Stimulated activated CD4-positive, alpha-beta T cell treated with anti-CD3 and anti-CD28 coated beads, Interleukin-1b, Interleukin-23, amount 100 ng/mL, for 1 hour (primary cell): Measurements from ENCODE around the gene ASB8.
"Not testable (repeated sequence)": the region's sequence is repeated elsewhere in the genome, so short reads cannot be mapped to it uniquely, and the experiment has no call there.

Experiments used
- DNase-seq, 2 donors: peaks; one replicate each; pipeline ENCODE4 v3.0.0-alpha.2; 2020; ENCODE audit warnings: low read depth in 2 of 2

ASB8 gene

DNA sequence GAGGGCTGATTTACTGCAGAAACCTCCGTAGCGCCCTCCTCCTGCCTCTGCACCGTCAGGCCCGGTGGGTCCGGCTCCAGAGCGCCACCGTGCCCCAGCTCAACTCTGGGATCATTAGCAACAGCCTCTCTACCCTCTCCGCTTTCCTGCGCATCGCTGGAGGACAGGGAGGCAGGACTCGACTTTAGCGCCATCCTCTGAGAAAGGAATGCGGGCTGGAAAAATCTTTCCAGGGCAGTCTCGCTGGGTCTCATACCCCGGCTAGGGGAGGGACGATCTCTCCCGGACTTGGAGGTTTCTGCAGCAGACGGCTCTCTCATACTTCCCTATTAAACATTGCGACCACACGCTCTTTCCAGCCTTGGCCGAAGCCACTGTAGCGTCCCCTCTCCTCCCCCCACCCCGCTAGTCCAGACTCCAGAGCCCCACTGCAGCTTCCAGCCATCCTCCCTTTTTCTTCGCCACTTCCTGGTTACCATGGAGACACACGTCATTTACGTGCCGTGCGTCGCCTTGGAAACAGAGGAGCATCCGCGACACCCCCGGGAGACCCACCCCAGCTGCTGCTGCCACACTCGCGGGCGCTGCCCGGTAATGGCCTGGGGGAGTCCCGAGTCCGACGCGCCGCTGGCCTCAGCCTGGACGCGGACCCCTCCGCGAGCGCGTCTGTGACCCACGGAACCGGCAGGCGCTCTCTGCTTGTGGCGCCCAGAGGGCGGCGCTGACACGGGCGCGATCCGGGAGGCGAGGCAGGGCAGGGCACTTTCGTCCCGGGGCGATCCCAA, 26.0 kb upstream of the ASB8 start, which contains the start of gene CCDC184:
Gene CCDC184, plus strand, starts transcription at position 554 of the 785 bp plus-strand sequence. CDS start 479 bp downstream, outside the sequence.
- peak; percentile 24 to 34 for DNase-seq

DNA sequence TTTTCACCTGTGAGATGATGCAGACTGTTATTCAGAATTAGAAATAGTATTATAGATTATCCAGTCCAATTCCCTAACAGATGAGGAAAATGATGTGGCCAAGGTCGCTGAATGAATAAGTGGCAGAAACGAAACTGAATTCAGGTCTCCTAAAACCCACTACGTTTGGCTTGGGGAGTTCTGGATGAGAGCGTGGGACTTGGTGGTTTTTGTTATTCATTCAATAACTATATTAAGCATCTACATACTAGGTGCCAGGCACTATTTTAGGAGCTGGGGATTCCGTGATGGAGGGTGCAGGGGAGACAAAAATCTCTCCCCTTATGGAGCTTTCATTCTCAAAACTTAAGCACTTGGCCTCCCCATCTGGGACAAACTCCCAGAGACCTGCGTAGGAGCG, 25.3 kb upstream of the ASB8 start:
- no peak for DNase-seq

DNA sequence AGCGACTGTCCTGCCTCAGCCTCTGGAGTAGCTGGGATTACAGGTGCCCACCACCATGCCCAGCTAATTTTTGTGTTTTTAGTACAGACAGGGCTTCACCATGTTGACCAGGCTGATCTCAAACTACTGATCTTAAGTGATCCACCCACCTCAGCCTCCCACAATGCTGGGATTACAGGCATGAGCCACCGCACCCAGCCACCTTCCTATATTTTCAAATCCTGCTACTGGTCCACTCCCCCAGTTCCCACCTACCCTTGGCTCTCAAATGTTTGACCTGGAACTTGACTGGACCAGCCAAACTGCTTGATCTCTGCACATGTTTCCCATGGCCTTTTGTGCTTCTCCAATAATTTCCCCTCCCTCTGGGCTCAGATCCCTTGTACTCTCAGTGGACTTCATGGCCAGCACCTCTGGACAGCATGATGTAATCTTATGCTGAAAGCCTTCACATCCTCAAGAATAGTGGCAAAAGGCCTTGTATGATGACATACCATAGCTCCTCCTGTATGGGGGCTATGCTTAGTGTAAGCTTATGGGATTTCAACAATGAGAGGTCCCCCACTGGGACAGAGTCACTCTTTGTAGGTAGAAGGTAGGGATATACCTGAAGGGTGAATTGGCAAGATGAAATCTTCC, 23.7 kb upstream of the ASB8 start:
- no peak for DNase-seq

DNA sequence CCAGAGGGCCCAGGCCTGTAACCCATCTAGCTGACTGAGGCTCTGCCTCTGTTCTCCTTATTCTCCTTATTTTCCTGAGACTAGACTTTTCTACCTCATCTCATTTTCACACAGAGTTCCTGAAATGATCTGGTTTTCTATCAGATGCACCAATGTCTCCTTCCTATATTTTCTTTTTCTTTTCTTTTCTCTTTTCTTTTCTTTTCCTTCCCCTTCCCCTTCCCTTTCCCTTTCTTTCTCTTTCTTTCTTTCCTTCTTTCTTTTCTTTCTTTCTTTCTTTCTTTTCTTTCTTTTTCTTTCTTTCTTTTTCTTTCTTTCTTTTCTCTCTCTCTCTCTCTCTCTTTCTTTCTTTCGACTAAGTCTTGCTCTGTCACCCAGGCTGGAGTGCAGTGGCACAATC, 23.1 kb upstream of the ASB8 start:
- no peak for DNase-seq

DNA sequence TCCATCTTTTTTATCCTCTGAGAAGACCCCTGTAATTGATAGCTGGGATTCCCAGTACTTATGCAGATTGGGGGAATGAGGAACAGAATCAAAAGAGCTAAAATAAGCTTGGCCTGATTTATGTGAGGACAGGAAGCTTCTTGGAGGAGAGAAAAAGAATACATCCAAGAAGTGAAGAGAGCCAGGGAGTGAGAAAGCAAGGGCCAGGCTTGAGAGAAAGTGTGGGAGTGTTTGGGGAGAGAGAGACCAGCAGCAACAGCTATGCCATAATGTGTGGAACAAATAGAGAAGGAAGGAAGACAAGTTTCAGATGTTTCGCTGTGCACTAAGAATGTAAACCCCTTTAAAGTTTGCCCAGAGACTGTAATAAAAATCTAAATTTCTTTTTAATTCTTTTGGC, 22.2 kb upstream of the ASB8 start:
- DNase-seq, result no peak

DNA sequence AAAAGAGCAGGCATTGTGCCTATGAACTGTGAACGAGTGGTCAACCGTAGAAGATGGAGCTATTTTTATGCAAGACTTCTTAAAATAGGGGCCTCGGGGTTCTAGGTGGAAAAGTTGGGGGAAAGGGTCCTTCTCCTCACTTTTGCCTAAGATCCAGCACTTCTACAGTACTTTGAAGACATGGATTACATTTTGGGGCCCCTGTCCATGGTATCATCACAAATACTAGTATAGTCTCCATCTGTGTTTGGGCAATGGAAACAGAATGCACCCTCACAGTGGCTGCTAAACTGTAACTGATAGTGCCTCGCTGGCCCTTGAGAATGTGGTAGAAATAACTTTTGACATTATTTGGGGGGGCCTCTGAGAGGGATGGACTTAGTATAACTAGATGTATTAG, 20.7 kb upstream of the ASB8 start:
- no peak for DNase-seq

DNA sequence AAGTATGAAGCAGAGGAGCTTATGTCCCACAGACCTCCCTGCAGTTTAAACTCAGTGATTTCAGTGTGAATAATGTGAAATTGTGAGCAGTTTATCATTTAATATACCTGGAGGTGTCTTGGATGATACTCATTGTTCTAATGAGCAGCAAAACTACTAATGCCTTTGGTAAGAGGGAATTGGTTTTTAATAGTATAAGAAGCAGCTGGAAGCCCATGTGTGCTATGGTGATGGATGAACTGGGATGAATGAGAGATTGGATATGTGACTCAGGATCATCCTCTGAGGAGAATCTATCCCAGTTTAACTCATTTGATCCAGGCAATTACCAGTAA, 19.1 kb upstream of the ASB8 start:
- no peak for DNase-seq

DNA sequence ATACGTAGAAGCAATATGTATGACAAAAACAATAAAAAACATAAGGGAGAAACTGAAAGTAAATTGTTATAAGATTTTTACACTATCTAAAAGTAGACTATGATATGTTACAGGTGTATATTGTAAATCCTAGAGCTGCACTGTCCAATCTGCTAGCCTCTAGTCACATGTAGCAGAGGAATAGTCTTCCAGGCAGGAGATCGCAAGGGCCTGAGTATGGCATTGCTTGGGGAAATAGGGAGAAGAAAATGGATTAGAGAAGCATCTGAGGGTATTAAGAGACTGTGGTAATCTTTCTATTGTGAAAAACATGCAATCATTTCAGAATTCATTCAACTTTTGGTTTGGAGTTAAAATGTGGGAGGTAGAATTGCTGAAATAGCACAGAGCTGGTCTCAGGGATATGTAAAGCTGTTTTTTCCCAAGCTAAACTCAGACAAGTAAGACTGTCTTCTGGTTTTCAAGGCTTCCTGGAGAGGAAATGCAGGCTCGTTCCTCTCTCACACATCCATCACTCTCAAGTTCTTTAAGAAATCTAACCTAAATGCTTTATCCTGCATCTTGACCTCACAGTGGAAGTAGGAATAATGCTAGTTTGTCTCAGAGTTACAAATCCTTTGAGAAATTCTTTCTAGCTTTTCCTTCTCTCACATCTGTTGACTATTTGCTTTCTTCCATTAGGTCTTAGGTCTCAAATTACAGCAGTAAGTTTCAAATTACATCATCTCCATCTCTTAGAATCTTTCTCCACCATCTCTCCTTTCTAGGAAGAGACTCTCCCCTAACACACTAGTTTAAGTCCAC, 18.5 kb upstream of the ASB8 start:
- DNase-seq, result no peak

DNA sequence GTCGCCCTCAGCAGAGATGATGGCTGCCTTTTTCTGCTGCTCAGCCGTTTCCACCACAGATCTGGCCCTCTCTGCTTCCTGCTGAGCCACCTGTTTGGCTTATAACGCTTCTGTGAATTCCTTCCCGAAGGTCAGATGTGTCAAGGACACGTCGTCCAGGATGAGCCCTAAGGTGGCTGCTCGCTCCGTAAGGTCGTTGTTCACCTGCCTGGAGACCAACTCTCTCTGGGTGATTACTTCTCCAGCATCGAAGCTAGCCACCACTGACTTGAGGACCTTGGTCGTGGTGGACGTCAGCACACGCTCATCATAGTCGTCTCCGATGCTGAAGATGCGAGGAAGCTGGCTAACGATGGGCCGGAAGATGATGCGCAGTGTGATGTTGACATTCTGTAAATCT, 11.7 kb upstream of the ASB8 start:
- no peak for DNase-seq

DNA sequence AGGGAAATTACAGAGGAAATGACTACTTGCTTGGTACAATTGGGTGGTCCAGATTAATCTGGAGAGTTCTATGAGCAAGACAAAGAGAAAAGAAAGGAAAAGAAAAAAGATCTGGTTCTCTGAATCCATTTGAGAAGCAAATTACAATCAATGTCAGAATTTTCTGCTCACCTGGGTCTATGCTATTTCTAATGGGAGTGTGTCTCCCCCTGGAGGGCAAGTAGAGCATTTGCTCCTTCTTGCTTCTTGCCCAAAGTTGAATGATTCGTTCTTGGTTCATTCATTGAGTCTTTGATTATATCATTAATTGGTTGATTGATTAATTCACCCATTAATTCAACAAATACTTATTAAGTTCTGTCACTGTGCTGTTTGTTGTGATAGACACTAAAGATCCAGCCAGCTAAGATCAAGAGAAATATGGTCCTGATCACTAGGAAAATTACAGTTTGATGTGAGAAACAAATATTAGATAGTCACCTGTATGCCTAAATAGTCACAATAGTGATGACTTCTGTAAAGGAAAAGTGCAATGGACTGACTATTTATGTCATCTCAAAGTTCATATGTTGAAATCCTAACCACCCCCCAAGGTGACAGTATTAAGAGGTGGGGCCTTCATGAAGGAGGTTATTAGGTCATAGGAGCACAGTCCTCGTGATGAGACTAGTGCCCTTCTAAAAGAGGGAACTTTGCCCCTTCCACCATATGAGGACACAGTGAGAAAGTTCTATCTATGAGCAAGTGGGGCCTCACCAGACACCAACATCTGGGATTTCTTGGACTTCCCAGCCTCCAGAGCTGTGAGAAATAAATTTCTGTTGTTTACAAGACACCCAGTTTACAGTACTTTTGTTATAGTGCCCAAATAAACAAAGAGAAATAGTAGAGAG, 8.0 kb upstream of the ASB8 start:
- peak in 1 of 2 donors; percentile 36 for DNase-seq

DNA sequence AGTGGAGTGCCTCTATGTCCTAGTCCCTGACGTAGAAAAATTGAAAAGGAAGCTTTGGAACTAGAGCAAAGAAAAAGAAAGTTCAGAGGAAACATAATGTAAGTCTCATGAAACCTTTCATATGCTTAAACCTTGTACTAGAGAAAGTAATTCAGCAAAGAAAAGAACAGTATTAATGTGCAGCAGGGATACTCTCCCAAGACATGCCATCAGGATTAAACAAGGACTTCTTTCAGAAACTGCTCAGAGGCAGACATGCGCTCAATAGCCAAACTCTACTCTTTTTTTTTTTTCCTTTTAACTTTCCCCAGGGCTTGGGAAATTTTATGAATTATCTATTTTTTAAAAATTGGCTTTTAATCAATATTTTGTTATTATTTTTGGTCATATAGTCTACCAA, 7.1 kb upstream of the ASB8 start:
- DNase-seq, result no peak

DNA sequence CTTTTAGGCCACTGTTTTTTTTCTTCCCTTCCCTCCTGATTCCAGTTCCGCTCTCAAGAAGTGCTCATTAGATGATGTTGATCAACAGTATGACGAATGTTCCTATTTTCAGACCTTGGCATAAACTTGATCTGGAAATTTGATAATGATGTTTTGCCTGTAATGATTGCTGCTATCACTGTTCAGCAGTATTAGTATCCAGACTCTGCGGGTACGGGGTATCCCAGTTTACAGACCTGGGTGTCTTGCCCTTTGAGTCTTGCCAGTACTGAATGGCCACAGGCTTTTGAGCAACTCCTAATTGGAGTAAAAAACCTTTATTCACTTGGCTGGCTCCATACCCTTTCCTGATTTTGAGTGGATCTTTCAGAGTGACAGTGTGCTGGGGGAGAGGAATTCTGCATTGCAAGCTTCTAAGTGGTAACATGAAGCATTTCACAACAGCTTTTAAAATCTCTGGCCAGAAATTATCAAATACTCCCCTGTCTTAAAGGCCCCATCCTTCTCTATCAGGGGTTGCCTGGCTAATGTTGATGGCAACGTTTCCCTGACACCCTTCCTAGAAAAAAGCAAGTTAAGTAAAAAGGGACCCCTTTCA, 5.9 kb upstream of the ASB8 start:
- no peak for DNase-seq

DNA sequence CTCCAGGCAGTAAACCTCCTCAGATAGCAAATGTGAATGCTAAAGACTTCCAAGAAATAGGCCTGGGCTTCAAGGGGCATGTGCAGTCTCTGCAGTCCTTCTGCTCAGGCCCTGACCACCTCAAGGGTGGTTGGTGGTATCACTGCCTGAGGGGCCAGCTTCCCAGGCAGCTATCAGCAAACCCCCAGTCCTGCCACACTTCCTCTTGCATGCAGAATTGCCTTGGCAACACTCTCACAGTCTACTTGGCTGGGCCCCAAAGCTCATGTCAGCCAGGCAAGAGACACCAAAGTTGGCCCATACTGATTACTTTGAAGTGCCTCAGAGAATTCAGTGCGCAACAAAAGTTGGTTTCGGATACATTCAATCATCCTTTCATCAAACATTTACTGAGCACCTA, 3.5 kb upstream of the ASB8 start:
- no peak for DNase-seq

DNA sequence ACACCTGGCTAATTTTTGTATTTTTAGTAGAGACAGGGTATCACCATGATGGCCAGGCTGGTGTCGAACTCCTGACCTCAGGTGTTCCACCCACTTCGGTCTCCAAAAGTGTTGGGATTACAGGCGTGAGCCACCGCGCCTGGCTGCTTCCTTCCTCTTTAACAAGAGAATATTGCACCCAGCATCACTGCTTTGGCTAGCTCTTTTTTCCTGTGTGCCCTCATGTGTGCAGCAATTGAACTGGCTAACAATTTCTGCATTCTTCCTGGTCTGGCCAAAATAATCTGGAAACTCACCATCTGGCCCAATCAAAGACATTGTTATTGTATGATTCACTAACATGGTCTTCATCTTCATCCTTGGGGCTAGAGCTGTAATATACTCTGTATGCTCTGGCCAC, 2.7 kb upstream of the ASB8 start:
- DNase-seq, result no peak

DNA sequence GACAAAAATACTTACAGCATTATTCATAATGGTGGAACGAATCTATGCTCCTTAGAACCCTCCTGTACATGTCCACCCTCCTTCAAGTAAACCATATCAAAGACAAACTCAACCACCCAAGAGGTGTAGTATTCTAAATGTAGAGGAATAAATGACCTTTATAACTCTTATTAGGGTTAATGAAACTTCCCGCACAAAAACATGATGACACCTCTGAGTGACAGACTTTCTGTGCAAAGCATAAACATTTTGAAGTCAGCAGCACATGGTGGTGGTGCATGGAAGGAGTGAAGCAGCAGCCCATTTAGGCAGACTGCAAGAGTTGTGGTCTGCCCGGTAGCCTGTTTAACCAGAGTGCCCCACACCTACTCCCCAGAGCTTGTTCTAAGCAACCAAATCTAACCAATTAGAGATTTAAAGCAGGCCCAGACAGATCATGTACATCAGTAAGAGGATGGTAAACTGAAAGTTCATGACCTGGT, 615 bp upstream of the ASB8 start:
- no peak for DNase-seq

DNA sequence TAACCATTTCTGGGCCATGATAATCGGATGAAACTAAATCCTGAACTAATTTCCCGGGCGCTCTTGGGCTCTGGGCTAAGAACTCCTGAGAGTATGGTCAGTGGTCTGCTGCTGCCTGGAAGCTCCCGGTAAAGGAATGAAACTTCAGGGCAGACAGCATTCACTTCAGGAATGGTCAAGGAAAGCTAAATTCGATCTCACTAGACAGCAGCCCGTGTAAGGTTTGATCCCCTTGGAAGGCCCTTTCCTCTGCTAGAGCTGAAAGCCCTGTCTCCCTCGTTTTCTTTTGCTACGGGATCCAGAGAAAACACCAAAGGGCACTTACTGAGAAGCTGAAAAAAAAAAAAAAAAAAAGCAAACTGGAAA, 680 bp downstream of the ASB8 start:
- no peak for DNase-seq

DNA sequence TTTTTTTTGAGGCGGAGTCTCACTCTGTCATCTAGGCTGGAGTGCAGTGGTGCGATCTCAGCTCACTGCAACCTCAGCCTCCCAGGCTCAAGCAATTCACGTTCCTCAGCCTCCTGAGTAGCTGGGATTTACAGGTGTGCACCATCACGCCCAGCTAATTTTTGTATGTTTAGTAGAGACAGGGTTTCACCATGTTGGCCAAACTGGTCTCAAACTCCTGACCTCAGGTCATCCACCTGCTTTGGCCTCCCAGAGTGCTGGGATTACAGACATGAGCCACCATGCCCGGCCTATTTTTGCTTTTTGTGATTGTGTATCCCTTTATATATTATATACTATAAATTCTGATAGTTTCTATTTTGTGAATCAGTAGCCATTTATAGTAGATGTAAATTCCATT, 1.5 kb downstream of the ASB8 start:
- DNase-seq, result not testable (repeated sequence)

DNA sequence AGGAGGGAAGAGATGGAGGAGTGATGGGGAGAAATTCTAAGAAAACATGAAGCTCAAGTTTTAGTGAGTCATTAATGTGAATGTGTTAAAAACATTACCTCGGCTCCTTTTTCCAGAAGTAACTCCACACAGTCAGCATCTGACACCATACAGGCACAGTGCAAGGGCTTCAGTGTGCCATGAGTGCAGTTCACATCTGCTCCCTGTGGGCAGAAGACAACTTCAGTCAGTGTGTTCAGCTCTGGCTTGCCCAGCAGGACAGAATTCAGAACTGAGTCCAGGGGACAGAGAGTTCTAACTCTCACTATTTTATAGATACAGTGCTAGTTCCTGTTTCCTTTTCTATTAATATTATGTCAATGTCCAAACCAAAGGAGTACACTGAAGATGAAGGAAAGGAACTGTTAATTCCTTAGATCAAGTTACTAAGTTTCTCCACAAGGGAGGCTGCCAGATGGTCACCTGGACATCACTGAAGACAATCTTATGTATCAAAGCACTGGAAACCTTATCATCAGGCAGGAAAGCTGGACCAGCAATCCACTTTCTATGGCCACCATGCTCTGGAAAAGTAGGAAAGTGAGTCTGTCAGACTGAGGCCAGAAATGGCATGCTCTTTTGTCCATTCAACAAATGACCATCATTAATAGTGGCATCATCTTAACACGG, 6.1 kb downstream of the ASB8 start:
- DNase-seq, result no peak

DNA sequence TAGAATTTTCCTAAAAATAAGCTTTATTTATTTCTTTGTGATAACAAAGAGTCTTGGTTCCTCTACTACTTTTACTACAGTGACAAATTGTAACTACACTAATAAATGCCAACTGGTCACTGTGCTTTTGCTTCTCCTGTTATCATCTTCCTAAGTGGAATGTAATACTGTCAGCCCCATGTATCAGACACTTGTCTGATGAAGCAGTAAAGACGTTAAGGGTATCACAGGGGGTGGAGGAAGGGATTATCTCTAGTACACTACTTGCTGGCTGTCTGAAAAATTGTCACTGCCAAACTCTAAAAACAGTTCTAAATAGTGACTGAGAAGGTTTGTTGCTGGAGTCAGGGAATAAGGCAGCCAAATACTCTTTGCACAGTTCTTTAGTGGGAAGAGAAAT, 11.3 kb downstream of the ASB8 start:
- DNase-seq, result no peak

DNA sequence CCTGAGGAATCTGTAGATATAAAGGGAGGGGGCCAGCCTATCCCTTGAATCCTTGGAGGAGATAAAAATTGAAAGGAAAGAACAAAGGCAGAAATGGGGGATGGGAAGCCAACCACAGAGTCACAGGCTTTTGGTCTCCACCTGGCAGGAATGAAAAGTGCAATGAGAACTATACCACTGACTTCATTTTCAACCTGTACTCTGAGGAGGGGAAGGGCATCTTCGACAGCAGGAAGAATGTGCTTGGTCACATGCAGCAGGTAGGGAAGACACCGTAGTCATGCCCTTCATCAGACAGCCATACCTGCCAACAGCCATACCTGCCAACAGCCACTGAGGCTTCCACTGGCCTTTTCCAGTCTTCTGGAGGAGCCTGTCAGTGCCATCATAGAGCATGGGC, 13.4 kb downstream of the ASB8 start:
- no peak for DNase-seq
